Erythroblast (primary cell): ENCODE results near the gene SCN8A.

Source experiments
- GATA1 ChIP-seq: IDR thresholded peaks from 2 replicates; pipeline ENCODE4 v1.6.1; 2011; ENCODE audit warnings: low read depth, mild to moderate bottlenecking, control low read depth, low read length, moderate library complexity
- POLR2A ChIP-seq: IDR thresholded peaks from 2 replicates; pipeline ENCODE4 v1.6.1; 2011; ENCODE audit warnings: mild to moderate bottlenecking, low read length

DNA sequence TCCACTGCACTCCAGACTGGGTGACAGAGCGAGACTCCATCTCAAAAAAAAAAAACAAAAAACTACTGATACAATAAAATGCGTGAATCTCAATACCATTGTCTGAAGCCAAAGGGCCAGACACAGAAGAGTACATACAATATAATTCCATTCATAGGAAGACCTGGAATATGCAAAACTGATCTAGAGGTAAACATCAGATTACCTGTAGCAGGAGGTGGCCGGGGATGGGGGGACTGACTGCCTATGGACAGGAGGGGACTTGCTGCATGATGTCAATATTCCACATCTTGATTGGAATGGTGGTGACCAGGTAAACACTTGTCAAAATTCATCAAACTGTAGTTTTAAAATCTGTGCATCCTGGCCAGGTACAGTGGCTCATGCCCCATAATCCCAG is 270.0 kb downstream of the SCN8A start:
- no peak for TF ChIP-seq POLR2A
- TF ChIP-seq GATA1: no peak
